GM18519 (cell line): ENCODE data around the gene TP53I3.
"Not testable (repeated sequence)": the region's sequence is repeated elsewhere in the genome, so short reads cannot be mapped to it uniquely, and the experiment has no call there.

ENCODE experiments used
- ATAC-seq: cut with Tn5 transposase; IDR thresholded peaks from one replicate; pipeline ENCODE4 v1.9.1; 2021; ENCODE audit warnings: mild to moderate bottlenecking, moderate library complexity; ENCODE audit not compliant: unreplicated experiment, low FRiP score

TP53I3 gene

DNA sequence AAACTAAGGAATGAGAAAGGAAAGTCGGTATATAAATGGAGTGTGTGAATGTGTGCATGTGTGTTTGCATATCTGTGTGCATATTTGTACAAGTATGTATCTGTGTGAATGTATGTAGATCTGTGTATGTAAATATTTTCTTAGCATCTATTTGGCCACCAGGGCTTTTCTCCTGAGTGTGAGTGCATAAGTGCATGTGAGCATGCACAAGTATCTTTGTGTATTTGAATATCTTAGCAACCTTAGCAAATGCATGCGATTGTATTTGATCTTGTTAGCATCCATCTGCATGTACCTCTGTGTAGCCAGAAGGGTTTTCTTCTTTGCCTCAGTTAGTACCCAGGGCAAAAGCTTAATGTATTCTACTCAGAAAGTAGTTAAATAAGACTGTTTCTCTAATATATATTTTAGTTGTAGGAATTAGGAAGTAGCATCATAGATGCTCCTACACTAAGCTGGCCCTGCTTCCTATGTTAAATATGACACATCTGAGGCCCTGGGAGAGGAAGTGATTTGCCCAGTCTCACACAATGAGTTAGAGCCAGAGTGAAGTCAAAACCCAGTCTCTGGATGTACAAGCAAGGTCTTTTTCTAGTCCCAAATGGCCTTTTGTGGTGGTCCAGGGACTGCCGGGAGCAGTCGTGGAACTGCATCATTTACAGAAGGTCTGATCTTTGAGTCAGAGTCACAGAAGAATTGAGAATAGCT, 25.9 kb downstream of the TP53I3 start:
- no peak for ATAC-seq

DNA sequence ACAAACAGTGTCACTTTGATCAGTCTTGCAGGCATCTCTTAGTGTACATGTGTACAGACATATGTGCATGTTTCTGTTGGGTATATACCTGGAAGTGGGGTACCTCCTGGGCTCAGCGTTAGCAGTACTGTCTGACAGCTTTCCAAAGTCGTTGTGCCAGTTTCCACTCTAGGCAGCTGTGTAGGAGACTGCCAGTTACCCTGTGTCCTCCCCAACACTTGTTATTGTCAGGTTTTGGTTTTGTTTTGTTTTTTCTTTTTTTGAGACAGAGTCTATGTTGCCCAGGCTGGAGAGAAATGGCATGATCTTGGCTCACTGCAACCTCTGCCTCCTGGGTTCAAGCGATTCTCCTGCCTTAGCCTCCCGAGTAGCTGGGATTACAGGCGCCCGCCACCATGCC, 28.9 kb downstream of the TP53I3 start:
- no peak for ATAC-seq

- no peak for ATAC-seq
Observed at GRCh38 chr2:24054366-24055010, 30.1 kb downstream of the TP53I3 start.

DNA sequence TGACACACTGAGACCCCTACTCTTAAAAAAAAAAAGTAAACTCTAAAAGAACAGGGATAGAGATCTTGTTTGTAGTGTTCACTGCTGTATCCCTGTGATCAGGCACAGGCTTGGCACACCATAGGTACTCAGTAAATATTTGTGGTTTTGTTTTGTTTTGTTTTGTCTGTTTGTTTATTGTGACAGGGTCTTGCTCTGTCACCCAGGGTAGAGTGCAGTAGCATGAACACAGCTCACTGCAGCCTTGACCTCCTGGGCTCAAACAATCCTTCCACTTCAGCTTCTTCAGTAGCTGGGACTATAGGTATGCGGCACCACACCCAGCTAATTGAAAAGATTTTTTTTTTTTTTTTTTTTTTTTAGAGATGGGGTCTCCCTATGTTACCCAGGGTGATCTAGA, 31.7 kb downstream of the TP53I3 start:
- ATAC-seq, result no peak

GRCh38 chr2:24051833-24052232, 32.8 kb downstream of the TP53I3 start:
- no peak for ATAC-seq

DNA sequence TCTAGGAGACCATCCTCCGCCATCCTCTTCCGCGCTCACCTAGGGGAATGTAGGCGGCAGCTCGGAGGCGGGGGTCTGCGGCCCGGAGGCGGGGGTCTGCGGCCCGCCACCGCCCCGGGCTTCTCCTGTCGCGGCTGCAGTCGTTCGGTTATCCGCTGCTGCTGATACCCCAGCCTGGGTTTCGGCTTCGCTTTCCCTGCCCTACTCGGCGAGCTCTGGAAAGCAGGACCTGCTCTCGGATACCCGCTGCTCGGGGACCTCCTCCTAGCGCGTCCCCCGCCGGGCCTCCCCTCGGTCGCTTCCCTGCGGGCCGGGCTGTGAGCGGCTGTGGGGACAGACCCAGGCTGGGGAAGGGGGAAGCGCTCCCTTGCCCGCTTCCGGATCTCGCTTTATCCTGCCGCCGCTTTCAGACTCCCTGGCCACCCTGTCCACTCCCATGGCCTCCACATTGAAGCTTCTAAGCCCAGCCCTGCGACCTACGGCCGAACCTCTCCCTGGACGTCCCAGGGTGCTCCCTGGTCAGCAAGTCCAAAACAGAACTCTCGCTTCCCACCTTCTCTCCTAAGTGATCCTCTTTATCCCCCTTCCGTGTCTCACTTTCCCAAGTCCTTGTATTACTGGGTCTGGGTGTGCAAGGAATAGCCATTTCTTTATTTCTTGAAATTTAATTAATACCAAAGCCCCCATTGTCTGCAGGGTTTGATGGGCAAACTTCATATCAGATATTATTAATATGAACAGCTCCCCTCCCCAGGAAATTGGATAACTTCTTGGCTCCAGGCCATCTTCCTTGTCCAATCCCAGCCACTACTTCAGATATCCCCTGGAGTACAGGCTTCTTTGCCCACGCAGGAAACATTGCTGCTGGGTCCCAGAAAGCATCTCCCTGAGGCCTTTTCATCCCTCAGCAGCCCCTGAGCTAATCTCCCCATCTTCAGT, 34.3 kb downstream of the TP53I3 start:
- no peak for ATAC-seq

DNA sequence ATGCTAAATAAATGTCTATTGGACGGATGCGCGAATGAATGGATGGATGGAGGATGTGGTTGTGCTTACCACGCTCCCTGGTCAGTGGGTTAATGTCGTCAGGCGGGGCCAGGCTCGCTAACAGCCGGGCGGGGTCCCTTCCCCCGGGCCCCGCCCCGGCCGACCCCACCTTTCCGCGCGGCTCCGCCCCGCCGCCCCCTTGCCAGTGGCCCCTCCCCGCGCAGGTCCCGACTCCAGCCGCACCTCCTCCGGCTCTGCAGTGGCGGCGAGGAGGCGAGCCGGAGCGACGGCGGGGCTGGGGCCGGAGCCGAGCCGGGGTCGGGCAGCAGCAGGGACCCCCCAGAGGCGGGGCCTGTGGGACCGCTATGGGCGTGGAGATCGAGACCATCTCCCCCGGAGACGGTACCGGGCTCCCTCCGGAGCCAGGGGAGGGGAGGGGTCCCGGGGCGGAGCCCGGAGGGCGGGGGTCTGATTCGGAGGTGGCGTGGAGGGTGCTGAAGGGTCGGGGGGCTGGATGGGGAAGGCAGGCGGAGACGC, 35.1 kb downstream of the TP53I3 start, which contains the start of gene FKBP1B:
Gene FKBP1B, plus strand, starts transcription at position 257 of the 537 bp plus-strand sequence. Its CDS starts 109 bp downstream, at position 366.
- ATAC-seq, result no peak

GRCh38 chr2:24048769-24049484, 35.7 kb downstream of the TP53I3 start:
- ATAC-seq, result no peak

DNA sequence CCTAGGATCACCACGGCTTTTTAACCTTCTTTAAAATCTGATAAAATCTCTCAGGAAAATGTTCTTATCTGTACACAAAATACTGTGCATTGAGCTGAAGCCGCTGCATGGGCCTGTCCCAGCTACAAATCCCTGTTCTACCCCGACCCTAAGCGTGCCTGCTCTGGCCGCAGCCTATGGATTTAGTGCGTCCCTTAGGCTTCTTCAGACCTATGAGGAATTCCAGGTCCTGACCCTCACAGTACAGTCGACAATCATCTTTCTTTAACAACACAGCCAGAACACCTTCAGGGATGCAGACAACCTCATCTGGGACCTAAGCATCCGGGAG, 37.0 kb downstream of the TP53I3 start:
- ATAC-seq, result no peak

- peak; percentile 98 for ATAC-seq
Observed at GRCh38 chr2:24046930-24047702, 37.5 kb downstream of the TP53I3 start, which contains the start of gene WDCP. Gene WDCP, minus strand, starts transcription at chr2:24047391. Its CDS starts 7,897 bp downstream, at chr2:24039494.

DNA sequence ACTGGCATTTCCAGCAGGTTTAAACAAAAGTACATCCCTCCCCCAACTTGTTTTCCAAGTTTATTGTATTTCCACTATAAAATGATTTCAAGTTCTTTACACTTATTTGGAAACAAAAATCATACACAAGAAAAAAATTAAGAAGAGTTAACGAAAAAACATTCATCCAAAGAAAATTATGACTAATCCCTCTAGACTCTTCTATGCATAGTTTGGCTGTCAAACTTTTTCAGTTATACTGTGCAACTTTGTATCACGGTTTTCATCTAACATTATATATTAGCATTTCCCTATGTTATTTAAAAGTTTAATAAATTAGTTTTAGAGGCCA, 38.1 kb downstream of the TP53I3 start:
- no peak for ATAC-seq

DNA sequence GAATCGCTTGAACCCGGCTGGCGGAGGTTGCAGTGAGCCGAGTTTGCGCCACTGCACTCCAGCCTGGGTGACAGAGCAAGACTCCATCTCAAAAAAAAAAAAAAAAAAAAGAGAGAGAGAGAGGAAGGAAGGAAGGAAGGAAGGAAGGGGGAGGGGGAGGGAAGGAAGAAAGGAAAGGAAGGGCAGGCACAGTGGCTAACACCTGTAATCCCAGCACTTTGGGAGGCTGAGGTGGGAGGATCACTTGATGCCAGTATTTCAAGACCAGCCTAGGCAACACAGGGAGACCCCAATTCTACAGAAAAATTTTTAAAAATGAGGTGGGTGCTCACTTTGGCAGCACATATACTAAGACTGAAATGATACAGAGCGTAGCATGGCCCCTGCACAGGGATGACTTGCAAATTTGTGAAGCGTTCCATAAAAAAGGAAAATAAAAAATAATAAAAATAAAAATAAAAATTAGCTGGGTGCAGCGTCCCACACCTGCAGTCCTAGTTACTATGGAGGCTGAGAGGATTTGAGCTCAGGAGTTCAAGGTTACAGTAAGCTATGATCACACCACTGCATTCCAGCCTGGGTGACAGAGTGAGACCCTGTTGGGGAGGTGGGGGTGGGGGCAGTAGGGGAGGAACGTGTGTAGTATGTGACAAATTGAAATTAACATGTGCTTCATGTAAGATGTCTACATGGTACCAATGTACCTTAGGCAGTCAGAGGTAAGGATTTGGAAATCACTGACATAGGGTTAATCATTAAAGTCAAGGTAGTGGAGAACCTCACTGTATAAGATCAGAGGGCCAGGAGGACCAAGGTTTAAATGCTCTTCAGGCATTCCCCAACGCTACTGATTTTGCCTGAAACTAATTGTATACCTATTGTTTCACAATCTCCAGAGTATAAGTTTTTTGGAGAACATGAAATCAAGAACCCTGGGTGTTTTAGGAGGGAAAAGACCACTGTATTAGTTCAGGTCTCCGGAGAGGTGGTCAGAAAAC, 38.8 kb downstream of the TP53I3 start:
- no peak for ATAC-seq

GRCh38 chr2:24043133-24043532, 41.5 kb downstream of the TP53I3 start:
- not testable (repeated sequence) for ATAC-seq

- ATAC-seq, result no peak
Observed at GRCh38 chr2:24040511-24040910, 44.1 kb downstream of the TP53I3 start.

GRCh38 chr2:24038786-24039499, 45.7 kb downstream of the TP53I3 start:
- no peak for ATAC-seq
